Nephron progenitor cell (in vitro differentiated cells): ENCODE measurements around the gene NMUR1.

Source experiments
- DNase-seq: peaks from one replicate; pipeline ENCODE4 v3.0.0; 2021
- H3K27ac Mint-ChIP-seq: 2 replicates; pipeline ENCODE4 v1.8.0; 2021; ENCODE audit warnings: mild to moderate bottlenecking, moderate library complexity, mixed read lengths
- H3K27me3 Mint-ChIP-seq: 2 replicates; pipeline ENCODE4 v1.8.0; 2021; ENCODE audit warnings: mild to moderate bottlenecking, low read depth, mixed read lengths; ENCODE audit not compliant: poor library complexity
- H3K36me3 Mint-ChIP-seq: 2 replicates; pipeline ENCODE4 v1.8.0; 2021; ENCODE audit warnings: low read depth, mixed read lengths
- H3K4me1 Mint-ChIP-seq: 2 replicates; pipeline ENCODE4 v1.8.0; 2021; ENCODE audit warnings: mixed read lengths
- H3K4me3 Mint-ChIP-seq: 2 replicates; pipeline ENCODE4 v1.8.0; 2021; ENCODE audit warnings: mild to moderate bottlenecking, moderate library complexity, mixed read lengths
- H3K9me3 Mint-ChIP-seq: 2 replicates; pipeline ENCODE4 v1.8.0; 2021; ENCODE audit warnings: mild to moderate bottlenecking, moderate library complexity, mixed read lengths
- CTCF ChIP-seq: fragments of 200-600 bp; sonication (generic); IDR thresholded peaks from 2 replicates; pipeline ENCODE4 v1.5.0; 2021; ENCODE audit warnings: antibody characterized with exemption

Gene NMUR1

GRCh38 chr2:231494669-231495068 is 35.6 kb downstream of the NMUR1 start:
- Mint-ChIP-seq H3K27me3 (peaks cover 7% of the 10 kb centered on the region), H3K36me3 (peaks cover 3% of the 10 kb centered on the region), H3K27ac (no peak overlapping the region), H3K9me3 (peaks cover 11% of the 10 kb centered on the region), H3K4me3 (no peak overlapping the region), H3K4me1 (no peaks in the 10 kb centered on the region)
- DNase-seq = no peak
- TF ChIP-seq CTCF = no peak

DNA sequence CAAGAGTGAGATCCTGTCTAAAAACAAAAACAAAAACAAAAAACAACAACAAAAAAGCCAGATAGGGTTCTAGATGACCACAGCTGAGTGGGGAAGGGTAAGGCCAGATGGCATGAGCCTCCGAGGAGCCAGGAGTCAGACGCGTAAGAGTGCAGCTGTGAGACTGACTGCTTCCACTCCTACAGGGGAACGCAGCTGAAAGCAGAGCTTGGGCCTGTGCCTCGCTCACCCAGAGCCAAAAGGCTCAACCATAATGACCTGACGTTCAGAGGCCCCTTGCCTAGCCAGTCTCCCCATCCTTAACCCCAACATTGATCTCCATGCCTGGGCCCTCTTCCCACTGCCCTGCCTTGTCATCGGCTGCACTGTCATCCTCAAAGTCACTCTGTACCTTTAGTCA is 39.4 kb downstream of the NMUR1 start:
- no peaks in the 10 kb centered on the region for H3K4me1 Mint-ChIP-seq
- no peak for TF ChIP-seq CTCF
- peaks cover 30% of the 10 kb centered on the region for H3K9me3 Mint-ChIP-seq
- DNase-seq = no peak
- H3K4me3 Mint-ChIP-seq = no peak overlapping the region
- peaks cover 11% of the 10 kb centered on the region for H3K27me3 Mint-ChIP-seq
- no peak overlapping the region for H3K27ac Mint-ChIP-seq
- H3K36me3 Mint-ChIP-seq = peaks cover 19% of the 10 kb centered on the region

DNA sequence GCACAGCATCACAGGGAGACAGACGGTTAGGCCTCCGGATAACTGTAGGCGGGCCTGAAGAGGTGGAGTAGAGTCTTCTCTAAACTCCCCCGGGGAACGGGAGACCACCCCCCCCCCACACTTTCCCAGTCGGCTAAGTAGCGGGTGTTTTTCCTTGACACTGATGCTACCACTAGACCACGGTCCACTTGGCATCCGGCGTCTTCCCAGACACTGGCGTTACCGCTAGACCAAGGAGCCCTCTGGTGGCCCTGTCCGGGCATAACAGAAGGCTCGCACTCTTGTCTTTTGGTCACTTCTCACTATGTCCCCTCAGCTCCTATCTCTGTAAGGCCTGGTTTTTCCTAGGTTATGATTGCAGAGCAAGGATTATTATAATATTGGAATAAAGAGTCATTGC is 40.3 kb downstream of the NMUR1 start:
- H3K9me3 Mint-ChIP-seq = peaks cover 30% of the 10 kb centered on the region
- peaks cover 19% of the 10 kb centered on the region for H3K36me3 Mint-ChIP-seq
- H3K27ac Mint-ChIP-seq = no peak overlapping the region
- no peak for DNase-seq
- H3K4me1 Mint-ChIP-seq = no peaks in the 10 kb centered on the region
- H3K27me3 Mint-ChIP-seq = peaks cover 11% of the 10 kb centered on the region
- no peak overlapping the region for H3K4me3 Mint-ChIP-seq
- TF ChIP-seq CTCF = no peak

- H3K36me3 Mint-ChIP-seq = peaks cover 19% of the 10 kb centered on the region
- no peak overlapping the region for H3K27ac Mint-ChIP-seq
- no peaks in the 10 kb centered on the region for H3K4me1 Mint-ChIP-seq
- DNase-seq = no peak
- no peak overlapping the region for H3K4me3 Mint-ChIP-seq
- H3K27me3 Mint-ChIP-seq = peaks cover 11% of the 10 kb centered on the region
- peaks cover 30% of the 10 kb centered on the region for H3K9me3 Mint-ChIP-seq
- TF ChIP-seq CTCF = no peak
Observed at GRCh38 chr2:231488331-231488730, 41.9 kb downstream of the NMUR1 start.

- TF ChIP-seq CTCF = no peak
- Mint-ChIP-seq H3K4me1 (no peaks in the 10 kb centered on the region), H3K9me3 (peaks cover 30% of the 10 kb centered on the region), H3K27me3 (peaks cover 11% of the 10 kb centered on the region), H3K27ac (no peak overlapping the region), H3K36me3 (peaks cover 19% of the 10 kb centered on the region), H3K4me3 (no peak overlapping the region)
- DNase-seq = no peak
Observed at GRCh38 chr2:231486851-231487596, 43.2 kb downstream of the NMUR1 start.
